ENCODE results near the gene C16orf96. TPM values are rescaled to one million over a fixed set of nuclear protein-coding genes. Genes with fewer than 3 reads are reported as not detected.

C16orf96 gene
- total and polyA plus RNA-seq, 2 donors (not counting 3 experiments of a cell fraction or from before 2014, with no cell fraction given), result not detected

GRCh38 chr16:4511441-4512082 is 44.6 kb upstream of the C16orf96 start:
- H3K27ac ChIP-seq (ENCODE audit: insufficient read depth, low read depth, low read length), result no peak overlapping the region
- no peaks in the 10 kb centered on the region for H4K20me1 ChIP-seq (replicated peaks; ENCODE audit: control insufficient read depth, extremely low read depth, insufficient read depth, low read length)
- ChIA-PET POLR2A (no interaction called here), CTCF (interaction anchor here (0.6 to 2.0 kb wide), 5 partner anchors 10 to 74 kb away, joined by 3 to 10 read pairs (median 4); no protein-coding TSS in a partner anchor)
- H3K4me3 ChIP-seq (replicated peaks in 1 of 3; ENCODE audit: insufficient read depth in 1 of 3, low read depth in 1 of 3, low read length in 3 of 3), result no peak overlapping the region
- TSS peak; percentile 22 for BruUV-seq (replicated peaks)
- no peaks in the 10 kb centered on the region for H3K79me2 ChIP-seq (ENCODE audit: control insufficient read depth, insufficient read depth, low read length)
- H2AFZ ChIP-seq (ENCODE audit: low read depth, low read length), result no peak overlapping the region
- peaks cover 12 to 57% of the 10 kb centered on the region in 2 experiments for H3K36me3 ChIP-seq (ENCODE audit: control insufficient read depth in 2 of 2, extremely low read depth in 1 of 2, insufficient read depth in 2 of 2, low read length in 2 of 2)
- peak; percentile 50 to 72 for TF ChIP-seq CTCF (IDR thresholded peaks at IDR 0.05; ENCODE audit: extremely low read depth in 1 of 2, insufficient read depth in 1 of 2, low read depth in 1 of 2, low read length in 2 of 2)
- no peak for TF ChIP-seq POLR2A (IDR thresholded peaks at IDR 0.05; ENCODE audit: low read depth, low read length)
- TF ChIP-seq FOS (IDR thresholded peaks at IDR 0.05; ENCODE audit: borderline replicate concordance, insufficient read depth, low read length), result no peak
- no peaks in the 10 kb centered on the region for H3K9me3 ChIP-seq (replicated peaks; ENCODE audit: control insufficient read depth, insufficient read depth, low read length)
- no peaks in the 10 kb centered on the region for H3K27me3 ChIP-seq (ENCODE audit: control insufficient read depth in 2 of 2, insufficient read depth in 2 of 2, low read length in 2 of 2)
- dilution Hi-C loops (cut with MboI; ENCODE audit: extremely low pct_ligation_motif_present, low sequenced_read_pairs), result no loop called here
- peak; percentile 61 for DNase-seq (ENCODE audit: low read depth, low spot score)
- H3K9me1 ChIP-seq (replicated peaks; ENCODE audit: control insufficient read depth, extremely low read depth, insufficient read depth, low read length), result no peaks in the 10 kb centered on the region
- H3K4me2 ChIP-seq (ENCODE audit: insufficient read depth, low read length), result no peak overlapping the region
- no peak for FAIRE-seq
- H3K9ac ChIP-seq (replicated peaks; ENCODE audit: extremely low read depth, insufficient read depth, low read length), result no peak overlapping the region
- intact Hi-C loops (cut with micrococcal nuclease), result loop anchor here (1.0 kb wide), 1 partner anchor 37 kb away; no protein-coding TSS in a partner anchor
- peaks cover 22% of the 10 kb centered on the region for H3K4me1 ChIP-seq (ENCODE audit: control insufficient read depth, extremely low read depth, insufficient read depth, low read length)

GRCh38 chr16:4512473-4512872 is 43.7 kb upstream of the C16orf96 start:
- H3K4me1 ChIP-seq (ENCODE audit: control insufficient read depth, extremely low read depth, insufficient read depth, low read length), result peaks cover 22% of the 10 kb centered on the region
- BruUV-seq (replicated peaks), result no TSS peak
- H3K9me3 ChIP-seq (replicated peaks; ENCODE audit: control insufficient read depth, insufficient read depth, low read length), result no peaks in the 10 kb centered on the region
- CTCF ChIA-PET, result interaction anchor here (1.3 to 1.7 kb wide), 2 partner anchors 11 to 36 kb away, joined by 4 to 10 read pairs; no protein-coding TSS in a partner anchor
- DNase-seq (ENCODE audit: low read depth, low spot score), result no peak
- H3K4me2 ChIP-seq (ENCODE audit: insufficient read depth, low read length), result no peak overlapping the region
- intact Hi-C loops (cut with micrococcal nuclease), result no loop called here
- H3K79me2 ChIP-seq (ENCODE audit: control insufficient read depth, insufficient read depth, low read length), result no peaks in the 10 kb centered on the region
- no peak overlapping the region for H2AFZ ChIP-seq (ENCODE audit: low read depth, low read length)
- dilution Hi-C loops (cut with MboI; ENCODE audit: extremely low pct_ligation_motif_present, low sequenced_read_pairs), result no loop called here
- H3K27me3 ChIP-seq (ENCODE audit: control insufficient read depth in 2 of 2, insufficient read depth in 2 of 2, low read length in 2 of 2), result no peaks in the 10 kb centered on the region
- POLR2A ChIA-PET, result interaction anchor here (0.6 kb wide), 1 partner anchor 41 kb away, joined by 9 read pairs; no protein-coding TSS in a partner anchor
- no peak overlapping the region for H3K27ac ChIP-seq (ENCODE audit: insufficient read depth, low read depth, low read length)
- H3K4me3 ChIP-seq (replicated peaks in 1 of 3; ENCODE audit: insufficient read depth in 1 of 3, low read depth in 1 of 3, low read length in 3 of 3), result no peak overlapping the region
- peaks cover 10 to 53% of the 10 kb centered on the region in 2 experiments for H3K36me3 ChIP-seq (ENCODE audit: control insufficient read depth in 2 of 2, extremely low read depth in 1 of 2, insufficient read depth in 2 of 2, low read length in 2 of 2)
- no peaks in the 10 kb centered on the region for H3K9me1 ChIP-seq (replicated peaks; ENCODE audit: control insufficient read depth, extremely low read depth, insufficient read depth, low read length)
- TF ChIP-seq JUN (IDR thresholded peaks at IDR 0.05; ENCODE audit: borderline replicate concordance, insufficient read depth, insufficient read length, low read depth) (no peak), MYC (IDR thresholded peaks at IDR 0.05; ENCODE audit: low read depth, low read length) (no peak), MAX (IDR thresholded peaks at IDR 0.05; ENCODE audit: insufficient read depth, insufficient read length) (no peak), GATA2 (IDR thresholded peaks at IDR 0.05; ENCODE audit: insufficient read depth, insufficient read length, low read depth, low read length) (no peak), CTCF (IDR thresholded peaks at IDR 0.05; ENCODE audit: extremely low read depth in 1 of 2, insufficient read depth in 1 of 2, low read depth in 1 of 2, low read length in 2 of 2) (no peak), FOS (IDR thresholded peaks at IDR 0.05; ENCODE audit: borderline replicate concordance, insufficient read depth, low read length) (no peak)
- H3K9ac ChIP-seq (replicated peaks; ENCODE audit: extremely low read depth, insufficient read depth, low read length), result no peak overlapping the region
- no peaks in the 10 kb centered on the region for H4K20me1 ChIP-seq (replicated peaks; ENCODE audit: control insufficient read depth, extremely low read depth, insufficient read depth, low read length)
- no peak for FAIRE-seq

Measured in endothelial cell of umbilical vein (primary cell).